Thyroid gland (tissue), 4 donors: ENCODE results near the gene PRM1.

Source experiments
- CTCF ChIP-seq, 6 experiments: fragments of 200-600 bp in 3 of 6; fragments of 450-650 bp in 3 of 6; sonication (generic) in 3 of 6; IDR thresholded peaks; one replicate each; pipeline ENCODE4 v1.5.1; 2016 to 2019; ENCODE audit warnings: antibody characterized with exemption in 6 of 6, mild to moderate bottlenecking in 2 of 6, inconsistent platforms in 1 of 6, moderate library complexity in 1 of 6
- POLR2A ChIP-seq, 2 donors: fragments of 450-650 bp; IDR thresholded peaks; one replicate each; pipeline ENCODE4 v1.6.1; 2017; ENCODE audit warnings: antibody characterized with exemption in 2 of 2, mild to moderate bottlenecking in 2 of 2, moderate library complexity in 1 of 2

GRCh38 chr16:11306381-11306780 lies 25.3 kb upstream of the PRM1 start:
- TF ChIP-seq CTCF (IDR thresholded peaks at IDR 0.05) (no peak), POLR2A (IDR thresholded peaks at IDR 0.05) (no peak)
